ENCODE data around the gene DFFB. TPM values are rescaled to one million over a fixed set of nuclear protein-coding genes. Genes with fewer than 3 reads are reported as not detected.

Gene DFFB
- total and polyA plus RNA-seq, 2 of the 13 experiments (the other 11 are each of a cell fraction or from before 2014, with no cell fraction given), result 4.6 to 9.3 TPM

GRCh38 chr1:3900969-3901529 lies 43.8 kb downstream of the DFFB start (continued):
- TF ChIP-seq CENPBD1 (CRISPR knock-in tag; IDR thresholded peaks at IDR 0.05; ENCODE audit: borderline replicate concordance, low read depth) (no peak), ZNF17 (CRISPR knock-in tag; IDR thresholded peaks at IDR 0.05) (no peak), ZNF331 (CRISPR knock-in tag; IDR thresholded peaks at IDR 0.05) (no peak; the same call in 1 of the 2 replicates), ELF4 (CRISPR knock-in tag; IDR thresholded peaks at IDR 0.05; ENCODE audit: borderline replicate concordance) (no peak), ZNF616 (CRISPR knock-in tag; IDR thresholded peaks at IDR 0.05; ENCODE audit: low read depth) (no peak), SIX1 (CRISPR knock-in tag; IDR thresholded peaks at IDR 0.05; ENCODE audit: borderline replicate concordance) (no peak), SAP130 (CRISPR knock-in tag; IDR thresholded peaks at IDR 0.05; ENCODE audit: low read depth) (peak; percentile 73), ZMAT5 (CRISPR knock-in tag; IDR thresholded peaks at IDR 0.05; ENCODE audit: borderline replicate concordance, low read depth) (no peak), ZBTB46 (CRISPR knock-in tag; IDR thresholded peaks at IDR 0.05; ENCODE audit: borderline replicate concordance) (no peak), ZNF773 (CRISPR knock-in tag; IDR thresholded peaks at IDR 0.05; ENCODE audit: borderline replicate concordance) (no peak), ZSCAN25 (CRISPR knock-in tag; IDR thresholded peaks at IDR 0.05) (no peak), HMG20A (CRISPR knock-in tag; IDR thresholded peaks at IDR 0.05; ENCODE audit: borderline replicate concordance) (no peak), ZNF468 (CRISPR knock-in tag; IDR thresholded peaks at IDR 0.05) (no peak), PCBP2 (optimal IDR thresholded peaks at IDR 0.05; ENCODE audit: low read depth, low read length, poor library complexity, severe bottlenecking) (no peak), TRIM22 (IDR thresholded peaks at IDR 0.05) (no peak), PRDM4 (CRISPR knock-in tag; IDR thresholded peaks at IDR 0.05; ENCODE audit: borderline replicate concordance) (no peak), ARID4A (CRISPR knock-in tag; IDR thresholded peaks at IDR 0.05; ENCODE audit: borderline replicate concordance) (no peak; the same call in none of the 2 replicates), ZNF790 (CRISPR knock-in tag; IDR thresholded peaks at IDR 0.05; ENCODE audit: borderline replicate concordance) (no peak), KLF11 (CRISPR knock-in tag; IDR thresholded peaks at IDR 0.05) (no peak)

All from HepG2 (cell line).